HL-60/S4 treated with phorbol 12-myristate 13-acetate at 8.2 ng/mL for 4 days and 3 days (cell line): Measurements from ENCODE around the gene TNK2.
"Not testable (repeated sequence)": the region's sequence is repeated elsewhere in the genome, so short reads cannot be mapped to it uniquely, and the experiment has no call there.

Experiments
- in situ Hi-C: fragments of 300-500 bp; cut with MboI; formaldehyde crosslinking; loops from 2 replicates; pipeline ENCODE4 v1.15.0; 2022; ENCODE audit warnings: low sequenced_read_pairs

The TNK2 gene

GRCh38 chr3:195901836-195902585, 6.3 kb downstream of the TNK2 start:
- in situ Hi-C loops: not testable (repeated sequence)

- in situ Hi-C loops: no loop called here
Measured at GRCh38 chr3:195900436-195901355, 7.7 kb downstream of the TNK2 start.

- in situ Hi-C loops: no loop called here
Measured at GRCh38 chr3:195899701-195900435, 8.5 kb downstream of the TNK2 start.

GRCh38 chr3:195897853-195898415, 10.4 kb downstream of the TNK2 start:
- in situ Hi-C loops: no loop called here

GRCh38 chr3:195897081-195897852, 11.1 kb downstream of the TNK2 start:
- in situ Hi-C loops: no loop called here

GRCh38 chr3:195896361-195897080, 11.8 kb downstream of the TNK2 start:
- in situ Hi-C loops: no loop called here

- in situ Hi-C loops: no loop called here
Measured at GRCh38 chr3:195895861-195896360, 12.4 kb downstream of the TNK2 start.

- in situ Hi-C loops: no loop called here
Measured at GRCh38 chr3:195895078-195895860, 13.1 kb downstream of the TNK2 start.

GRCh38 chr3:195893916-195894465, 14.4 kb downstream of the TNK2 start:
- in situ Hi-C loops: no loop called here

- in situ Hi-C loops: no loop called here
Measured at GRCh38 chr3:195893516-195893915, 14.8 kb downstream of the TNK2 start.

- in situ Hi-C loops: no loop called here
Measured at GRCh38 chr3:195893044-195893395, 15.3 kb downstream of the TNK2 start.

GRCh38 chr3:195892105-195893043, 16.0 kb downstream of the TNK2 start:
- in situ Hi-C loops: no loop called here

- in situ Hi-C loops: no loop called here
Measured at GRCh38 chr3:195891431-195892104, 16.8 kb downstream of the TNK2 start.

GRCh38 chr3:195889870-195890295, 18.5 kb downstream of the TNK2 start:
- in situ Hi-C loops: no loop called here

- in situ Hi-C loops: no loop called here
Measured at GRCh38 chr3:195888981-195889869, 19.1 kb downstream of the TNK2 start.

- in situ Hi-C loops: no loop called here
Measured at GRCh38 chr3:195888311-195888761, 20.0 kb downstream of the TNK2 start.
